SK-N-SH (cell line): ENCODE data around the gene CCNY. TPM values are rescaled to one million over a fixed set of nuclear protein-coding genes. Genes with fewer than 3 reads are reported as not detected.

Experiments
- CTCF ChIA-PET: fragments of 300-600, 350-600 bp; formaldehyde crosslinking; extraction: SDS; loops from one replicate; lab custom pipeline; 2021; lab: Yijun Ruan, JAX
- POLR2A ChIA-PET: fragments of 350-600 bp; sonication (Branson Sonifier 250); formaldehyde crosslinking; extraction: SDS; loops from one replicate; lab custom pipeline; 2020; ENCODE audit warnings: antibody characterized with exemption, inconsistent platforms; lab: Yijun Ruan, JAX
- DNase-seq: peaks from one replicate; pipeline ENCODE4 v3.0.0; 2012
- H2AFZ ChIP-seq: fragments of 200-600 bp; sonication (generic); 2 replicates; pipeline ENCODE4 v1.8.1; 2016; ENCODE audit warnings: antibody characterized with exemption, mild to moderate bottlenecking, low read depth
- H3F3A ChIP-seq: fragments of 200-600 bp; sonication (generic); replicated peaks from 2 replicates; pipeline ENCODE3; 2016; ENCODE audit warnings: antibody characterized with exemption, mild to moderate bottlenecking; ENCODE audit not compliant: insufficient read depth
- H3K27ac ChIP-seq, 2 experiments: fragments of 200-500 bp in 1 of 2; fragments of 200-600 bp in 1 of 2; sonication (Bioruptor generic) in 1 of 2; sonication (generic), shearing (Covaris generic) in 1 of 2; 2 replicates each; pipeline versions ENCODE4 v1.5.1 to v1.6.1; 2014 to 2016; ENCODE audit warnings: low read depth in 2 of 2, inconsistent platforms in 1 of 2, low read length in 1 of 2, mild to moderate bottlenecking in 1 of 2, mixed read lengths in 1 of 2
- H3K27me3 ChIP-seq: fragments of 200-600 bp; sonication (generic), shearing (Covaris generic); 2 replicates; pipeline ENCODE4 v1.6.1; 2016; ENCODE audit warnings: mixed run types; ENCODE audit not compliant: insufficient read depth
- H3K36me3 ChIP-seq, 2 experiments: fragments of 200-500 bp in 1 of 2; fragments of 200-600 bp in 1 of 2; sonication (Bioruptor generic) in 1 of 2; sonication (generic) in 1 of 2; replicated peaks in 1 of 2; 2 replicates each; pipeline versions ENCODE3 to v1.5.1; 2014 to 2016; ENCODE audit warnings: low read length in 1 of 2, mild to moderate bottlenecking in 1 of 2; ENCODE audit not compliant: insufficient read depth in 2 of 2, control insufficient read depth in 1 of 2
- H3K4me1 ChIP-seq, 2 experiments: fragments of 200-500 bp in 1 of 2; fragments of 200-600 bp in 1 of 2; sonication (Bioruptor generic) in 1 of 2; sonication (generic), shearing (Covaris generic) in 1 of 2; 2 replicates each; pipeline versions ENCODE4 v1.5.1 to v1.6.1; 2014 to 2016; ENCODE audit warnings: low read depth in 1 of 2, low read length in 1 of 2, mixed run types in 1 of 2; ENCODE audit not compliant: insufficient read depth in 2 of 2, control insufficient read depth in 1 of 2
- H3K4me2 ChIP-seq: fragments of 200-600 bp; sonication (generic), shearing (Covaris generic); 2 replicates; pipeline ENCODE4 v1.6.1; 2017; ENCODE audit warnings: mixed run types
- H3K4me3 ChIP-seq, 2 experiments: fragments of 200-500 bp in 1 of 2; fragments of 200-600 bp in 1 of 2; sonication (Bioruptor generic) in 1 of 2; sonication (generic), shearing (Covaris generic) in 1 of 2; 2 replicates each; pipeline versions ENCODE4 v1.5.1 to v1.8.1; 2014 to 2016; ENCODE audit warnings: low read depth in 2 of 2, inconsistent platforms in 1 of 2, low read length in 1 of 2, mild to moderate bottlenecking in 1 of 2, mixed read lengths in 1 of 2, moderate library complexity in 1 of 2
- H3K79me2 ChIP-seq: fragments of 200-600 bp; sonication (generic); 2 replicates; pipeline ENCODE4 v1.8.1; 2017; ENCODE audit warnings: mild to moderate bottlenecking; ENCODE audit not compliant: insufficient read depth
- H3K9ac ChIP-seq: fragments of 200-600 bp; sonication (generic); 2 replicates; pipeline ENCODE4 v1.6.1; 2017; ENCODE audit warnings: mixed run types
- H3K9me2 ChIP-seq: fragments of 200-600 bp; sonication (generic); 2 replicates; pipeline ENCODE4 v1.6.1; 2017; ENCODE audit warnings: mixed run types
- H3K9me3 ChIP-seq: fragments of 200-600 bp; sonication (generic); 2 replicates; pipeline ENCODE4 v1.6.1; 2017; ENCODE audit warnings: mixed run types, mild to moderate bottlenecking, moderate library complexity
- H4K20me1 ChIP-seq: fragments of 200-600 bp; sonication (generic); 2 replicates; pipeline ENCODE4 v1.6.1; 2017; ENCODE audit warnings: mild to moderate bottlenecking, mixed run types; ENCODE audit not compliant: insufficient read depth
- CHD2 ChIP-seq: fragments of 150-350 bp; IDR thresholded peaks from 2 replicates; pipeline ENCODE4 v1.6.1; 2018; ENCODE audit warnings: low read length; ENCODE audit not compliant: partially characterized antibody
- ELF1 ChIP-seq: IDR thresholded peaks from 2 replicates; pipeline ENCODE4 v1.4.0; 2012
- FOSL2 ChIP-seq: IDR thresholded peaks from 2 replicates; pipeline ENCODE4 v1.4.0; 2012; ENCODE audit warnings: low read depth, mild to moderate bottlenecking, moderate library complexity, borderline replicate concordance
- GABPA ChIP-seq: IDR thresholded peaks from 2 replicates; pipeline ENCODE4 v1.4.0; 2012; ENCODE audit warnings: low read depth, mild to moderate bottlenecking
- JUND ChIP-seq: IDR thresholded peaks from 2 replicates; pipeline ENCODE4 v1.4.0; 2012
- MEF2A ChIP-seq: IDR thresholded peaks from 2 replicates; pipeline ENCODE4 v1.4.0; 2012; ENCODE audit warnings: low read depth, borderline replicate concordance
- NFIC ChIP-seq: IDR thresholded peaks from 2 replicates; pipeline ENCODE4 v1.4.0; 2012; ENCODE audit warnings: borderline replicate concordance
- NRF1 ChIP-seq: IDR thresholded peaks from 2 replicates; pipeline ENCODE4 v1.6.1; 2012; ENCODE audit warnings: low read depth, mild to moderate bottlenecking, low read length
- PBX3 ChIP-seq: IDR thresholded peaks from 2 replicates; pipeline ENCODE4; 2012
- POLR2AphosphoS5 ChIP-seq: IDR thresholded peaks from 2 replicates; pipeline ENCODE4 v1.6.1; 2012; ENCODE audit warnings: low read depth, low read length
- RAD21 ChIP-seq: IDR thresholded peaks from 2 replicates; pipeline ENCODE4 v1.6.1; 2012; ENCODE audit warnings: mild to moderate bottlenecking, low read length
- RFX5 ChIP-seq: IDR thresholded peaks from 2 replicates; pipeline ENCODE4 v1.6.1; 2012; ENCODE audit warnings: mild to moderate bottlenecking, improper control_type of control experiment, low read length
- SIN3A ChIP-seq: IDR thresholded peaks from 2 replicates; pipeline ENCODE4 v1.6.1; 2012; ENCODE audit warnings: low read depth, mild to moderate bottlenecking, low read length, moderate library complexity, borderline replicate concordance
- TAF1 ChIP-seq: IDR thresholded peaks from 2 replicates; pipeline ENCODE4 v1.6.1; 2012; ENCODE audit warnings: low read depth, mild to moderate bottlenecking, low read length, moderate library complexity, borderline replicate concordance
- TCF12 ChIP-seq: IDR thresholded peaks from 2 replicates; pipeline ENCODE4 v1.4.0; 2012
- USF1 ChIP-seq: IDR thresholded peaks from 2 replicates; pipeline ENCODE4 v1.4.0; 2012; ENCODE audit warnings: low read depth, borderline replicate concordance
- USF2 ChIP-seq: fragments of 150-350 bp; IDR thresholded peaks from 2 replicates; pipeline ENCODE4 v1.6.1; 2017; ENCODE audit warnings: antibody characterized with exemption, low read length, low read depth, borderline replicate concordance
- YY1 ChIP-seq: IDR thresholded peaks from 2 replicates; pipeline ENCODE4 v1.4.0; 2012; ENCODE audit warnings: low read depth, mild to moderate bottlenecking
- WGBS: methylation state at CpG from one replicate; pipeline ENCODE4 v1.1.6; 2017; ENCODE audit warnings: low lambda C conversion rate; 5-methylcytosine and 5-hydroxymethylcytosine counted together
- polyA plus RNA-seq, 3 experiments: library from polyadenylated mRNA; depleted of rRNA; stranded (reverse); fragments of >200 nt; gene quantifications; 2 replicates each; pipeline ENCODE4 v1.2.3, GENCODE V29; 2012
- TF ChIP-seq, protein P1 (sequence below): IDR thresholded peaks from 2 replicates; pipeline ENCODE4 v1.4.0; 2012; ENCODE audit warnings: low read depth, borderline replicate concordance
- TF ChIP-seq, protein P2 (sequence below): fragments of 150-350 bp; IDR thresholded peaks from 2 replicates; pipeline ENCODE4 v1.6.1; 2016; ENCODE audit warnings: mild to moderate bottlenecking, low read depth, low read length
- TF ChIP-seq, protein P3 (sequence below): IDR thresholded peaks from 2 replicates; pipeline ENCODE4 v1.4.0; 2012; ENCODE audit warnings: low read depth

CCNY gene
- polyA plus RNA-seq, 1 of the 3 experiments (the other 2 are of a cell fraction): 29.4 TPM

DNA sequence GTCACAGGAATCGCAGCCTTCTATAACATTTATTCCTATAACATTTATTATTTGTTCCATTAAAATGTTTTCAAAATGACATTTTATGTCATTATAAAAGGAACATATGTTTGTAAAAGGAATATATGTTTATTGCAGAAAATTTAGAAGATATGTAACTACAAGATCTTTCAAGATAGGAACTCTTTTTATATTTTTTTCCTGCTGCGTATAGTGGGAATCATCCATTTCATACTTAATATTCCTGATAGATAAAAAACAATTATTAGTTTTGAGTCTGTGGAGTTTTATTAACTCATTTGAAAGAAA is 55.6 kb downstream of the CCNY start (continued):
- TF ChIP-seq, protein P1, sequence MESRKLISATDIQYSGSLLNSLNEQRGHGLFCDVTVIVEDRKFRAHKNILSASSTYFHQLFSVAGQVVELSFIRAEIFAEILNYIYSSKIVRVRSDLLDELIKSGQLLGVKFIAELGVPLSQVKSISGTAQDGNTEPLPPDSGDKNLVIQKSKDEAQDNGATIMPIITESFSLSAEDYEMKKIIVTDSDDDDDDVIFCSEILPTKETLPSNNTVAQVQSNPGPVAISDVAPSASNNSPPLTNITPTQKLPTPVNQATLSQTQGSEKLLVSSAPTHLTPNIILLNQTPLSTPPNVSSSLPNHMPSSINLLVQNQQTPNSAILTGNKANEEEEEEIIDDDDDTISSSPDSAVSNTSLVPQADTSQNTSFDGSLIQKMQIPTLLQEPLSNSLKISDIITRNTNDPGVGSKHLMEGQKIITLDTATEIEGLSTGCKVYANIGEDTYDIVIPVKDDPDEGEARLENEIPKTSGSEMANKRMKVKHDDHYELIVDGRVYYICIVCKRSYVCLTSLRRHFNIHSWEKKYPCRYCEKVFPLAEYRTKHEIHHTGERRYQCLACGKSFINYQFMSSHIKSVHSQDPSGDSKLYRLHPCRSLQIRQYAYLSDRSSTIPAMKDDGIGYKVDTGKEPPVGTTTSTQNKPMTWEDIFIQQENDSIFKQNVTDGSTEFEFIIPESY: no peak
- no peak for TF ChIP-seq USF1
- TF ChIP-seq NRF1: no peak
- TF ChIP-seq YY1: no peak
- TF ChIP-seq, protein P2, sequence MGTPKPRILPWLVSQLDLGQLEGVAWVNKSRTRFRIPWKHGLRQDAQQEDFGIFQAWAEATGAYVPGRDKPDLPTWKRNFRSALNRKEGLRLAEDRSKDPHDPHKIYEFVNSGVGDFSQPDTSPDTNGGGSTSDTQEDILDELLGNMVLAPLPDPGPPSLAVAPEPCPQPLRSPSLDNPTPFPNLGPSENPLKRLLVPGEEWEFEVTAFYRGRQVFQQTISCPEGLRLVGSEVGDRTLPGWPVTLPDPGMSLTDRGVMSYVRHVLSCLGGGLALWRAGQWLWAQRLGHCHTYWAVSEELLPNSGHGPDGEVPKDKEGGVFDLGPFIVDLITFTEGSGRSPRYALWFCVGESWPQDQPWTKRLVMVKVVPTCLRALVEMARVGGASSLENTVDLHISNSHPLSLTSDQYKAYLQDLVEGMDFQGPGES: no peak
- no peak for TF ChIP-seq TCF12
- no peak for TF ChIP-seq PBX3
- TF ChIP-seq, protein P3, sequence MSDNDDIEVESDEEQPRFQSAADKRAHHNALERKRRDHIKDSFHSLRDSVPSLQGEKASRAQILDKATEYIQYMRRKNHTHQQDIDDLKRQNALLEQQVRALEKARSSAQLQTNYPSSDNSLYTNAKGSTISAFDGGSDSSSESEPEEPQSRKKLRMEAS: no peak

- Histone ChIP-seq H3K4me2 (no peak overlapping the region), H3K27me3 (no peaks in the 10 kb centered on the region), H3F3A (no peaks in the 10 kb centered on the region), H4K20me1 (peaks cover 80% of the 10 kb centered on the region), H3K9ac (no peak overlapping the region), H3K79me2 (peaks cover 100% of the 10 kb centered on the region), H3K4me1 (peaks cover 5 to 31% of the 10 kb centered on the region in 2 experiments; a peak in 3 of 4 replicates), H3K4me3 (no peak overlapping the region), H3K36me3 (no peaks in the 10 kb centered on the region), H2AFZ (no peak overlapping the region), H3K9me2 (no peaks in the 10 kb centered on the region), H3K9me3 (no peaks in the 10 kb centered on the region), H3K27ac (no peak overlapping the region)
- ChIA-PET POLR2A (no interaction called here), CTCF (no interaction called here)
- no peak for DNase-seq
- 94% methylated on average over 8 of the region's 8 CpGs for WGBS
- TF ChIP-seq JUND (no peak), SIN3A (no peak), NFIC (no peak), USF2 (no peak), POLR2AphosphoS5 (no peak), ELF1 (no peak), NRF1 (no peak), GABPA (no peak), PBX3 (no peak), RAD21 (no peak), CHD2 (no peak), FOSL2 (no peak), MEF2A (no peak), TAF1 (no peak), RFX5 (no peak)
These were observed 56.3 kb downstream of the CCNY start for GRCh38 chr10:35392482-35393228.
